Right cardiac atrium (tissue), 5 donors: ENCODE results near the gene CALML5. TPM values are rescaled to one million over a fixed set of nuclear protein-coding genes. Genes with fewer than 3 reads are reported as not detected.

Experiments
- ATAC-seq, 2 donors: fragments of 200-7000 bp; cut with Tn5 transposase; one replicate each; pipeline versions ENCODE4 v1.8.0 to v1.9.1; 2020; ENCODE audit warnings: moderate library complexity in 2 of 2, mild to moderate bottlenecking in 1 of 2
- DNase-seq, 3 donors: peaks; one replicate each; pipeline ENCODE4 v3.0.0-alpha.2; 2020
- H3K27ac ChIP-seq: one replicate; pipeline ENCODE4 v1.5.1; 2013; ENCODE audit warnings: mild to moderate bottlenecking, low read length, control low read depth, moderate library complexity
- H3K27me3 ChIP-seq: one replicate; pipeline ENCODE4 v1.6.1; 2013; ENCODE audit not compliant: control insufficient read depth, insufficient read depth
- H3K4me1 ChIP-seq: one replicate; pipeline ENCODE4 v1.6.1; 2013; ENCODE audit warnings: low read length; ENCODE audit not compliant: control insufficient read depth, insufficient read depth
- H3K4me3 ChIP-seq: one replicate; pipeline ENCODE4 v1.5.1; 2013; ENCODE audit warnings: low read length, control low read depth
- H3K9me3 ChIP-seq: one replicate; pipeline ENCODE4 v1.6.1; 2013; ENCODE audit warnings: low read length; ENCODE audit not compliant: control insufficient read depth
- WGBS: extraction: QIAGEN DNeasy Blood & Tissue Kit; methylation state at CpG from one replicate; pipeline ENCODE4 v1.1.7; 2013; 5-methylcytosine and 5-hydroxymethylcytosine counted together
- intact Hi-C, 4 donors: fragments of 100-400 bp; cut with DNase I; formaldehyde crosslinking; loops; one replicate each; pipeline versions ENCODE4 v1.11.0 to v1.14.0; 2022 to 2023
- polyA plus RNA-seq: library from polyadenylated mRNA; stranded (reverse); fragments of 200-250 nt; gene quantifications from one replicate; pipeline ENCODE4 v1.2.3, GENCODE V29; 2013
- total RNA-seq, 4 donors: library from RNA; stranded (reverse); fragmentation: NEBNext Ultra II Directional; extraction: Animal tissue kit (Norgen Biotek cat#: 25700); gene quantifications; one replicate each; pipeline ENCODE4 v1.2.1, GENCODE V29; 2021
- donor health status: healthy with polysubstance abuse.
- donor health status: DM: no; HTN: yes; CAD: no.
- donor health status: DM: no; HTN: no; CAD: no.
- donor health status: DM: no; HTN: yes; CAD: no; lungs with severe emphysema.
- donor health status: DM: yes; HTN: yes; CAD: no.

Gene CALML5
- total and polyA plus RNA-seq, 5 donors = not detected

- H3K4me3 ChIP-seq = no peak overlapping the region
- H3K4me1 ChIP-seq = no peaks in the 10 kb centered on the region
- 94% methylated on average over 10 of the region's 10 CpGs for WGBS
- H3K27ac ChIP-seq = no peak overlapping the region
- intact Hi-C loops = no loop called here
- DNase-seq (no peak), ATAC-seq (no peak)
- no peaks in the 10 kb centered on the region for H3K27me3 ChIP-seq
- no peaks in the 10 kb centered on the region for H3K9me3 ChIP-seq
Measured at GRCh38 chr10:5532307-5532605, 32.9 kb upstream of the CALML5 start.

- DNase-seq (no peak), ATAC-seq (no peak)
- intact Hi-C loops = no loop called here
- Histone ChIP-seq H3K9me3 (no peaks in the 10 kb centered on the region), H3K27ac (no peak overlapping the region), H3K27me3 (no peaks in the 10 kb centered on the region), H3K4me3 (no peak overlapping the region), H3K4me1 (no peaks in the 10 kb centered on the region)
- 69% methylated on average over 10 of the region's 10 CpGs for WGBS
Measured at GRCh38 chr10:5531558-5532306, 32.4 kb upstream of the CALML5 start.

GRCh38 chr10:5530846-5531557 lies 31.6 kb upstream of the CALML5 start:
- no peak overlapping the region for H3K27ac ChIP-seq
- no peaks in the 10 kb centered on the region for H3K27me3 ChIP-seq
- WGBS = 95% methylated on average over 16 of the region's 16 CpGs
- intact Hi-C loops = no loop called here
- H3K4me3 ChIP-seq = no peak overlapping the region
- no peak for DNase-seq
- ATAC-seq = no peak
- H3K4me1 ChIP-seq = no peaks in the 10 kb centered on the region
- H3K9me3 ChIP-seq = no peaks in the 10 kb centered on the region

- Histone ChIP-seq H3K27ac (no peak overlapping the region), H3K4me3 (no peak overlapping the region), H3K27me3 (no peaks in the 10 kb centered on the region), H3K9me3 (no peaks in the 10 kb centered on the region), H3K4me1 (no peaks in the 10 kb centered on the region)
- no peak for ATAC-seq
- WGBS = 95% methylated on average over 5 of the region's 5 CpGs
- no peak for DNase-seq
- intact Hi-C loops = no loop called here
Measured at GRCh38 chr10:5530412-5530806, 31.0 kb upstream of the CALML5 start.

- no peaks in the 10 kb centered on the region for H3K4me1 ChIP-seq
- no peak overlapping the region for H3K27ac ChIP-seq
- H3K27me3 ChIP-seq = no peaks in the 10 kb centered on the region
- WGBS = 78% methylated on average over 7 of the region's 7 CpGs
- no peaks in the 10 kb centered on the region for H3K9me3 ChIP-seq
- intact Hi-C loops = no loop called here
- no peak overlapping the region for H3K4me3 ChIP-seq
- ATAC-seq = no peak
- no peak for DNase-seq
Measured at GRCh38 chr10:5529702-5530411, 30.5 kb upstream of the CALML5 start.

GRCh38 chr10:5528989-5529701 lies 29.8 kb upstream of the CALML5 start:
- DNase-seq = no peak
- no peak overlapping the region for H3K27ac ChIP-seq
- no peaks in the 10 kb centered on the region for H3K27me3 ChIP-seq
- ATAC-seq = no peak
- no peak overlapping the region for H3K4me3 ChIP-seq
- intact Hi-C loops = no loop called here
- 90% methylated on average over 11 of the region's 11 CpGs for WGBS
- no peaks in the 10 kb centered on the region for H3K9me3 ChIP-seq
- no peaks in the 10 kb centered on the region for H3K4me1 ChIP-seq

GRCh38 chr10:5527332-5528200 lies 28.2 kb upstream of the CALML5 start:
- no peak for DNase-seq

GRCh38 chr10:5526691-5527331 lies 27.4 kb upstream of the CALML5 start:
- ATAC-seq = no peak
- no peak for DNase-seq
- no peaks in the 10 kb centered on the region for H3K27me3 ChIP-seq
- no peaks in the 10 kb centered on the region for H3K9me3 ChIP-seq
- H3K4me3 ChIP-seq = no peak overlapping the region
- H3K27ac ChIP-seq = no peak overlapping the region
- H3K4me1 ChIP-seq = no peaks in the 10 kb centered on the region
- WGBS = 87% methylated on average over 8 of the region's 8 CpGs
- intact Hi-C loops = no loop called here

More at GRCh38 chr10:5527332-5528200, 28.2 kb upstream of the CALML5 start:
- Histone ChIP-seq H3K27me3 (no peaks in the 10 kb centered on the region), H3K4me1 (no peaks in the 10 kb centered on the region), H3K9me3 (no peaks in the 10 kb centered on the region), H3K4me3 (no peak overlapping the region), H3K27ac (no peak overlapping the region)
- no peak for ATAC-seq
- intact Hi-C loops = no loop called here
- WGBS = 89% methylated on average over 10 of the region's 10 CpGs

- DNase-seq = no peak
- no peak for ATAC-seq
Measured at GRCh38 chr10:5525561-5526341, 26.4 kb upstream of the CALML5 start.

More at GRCh38 chr10:5525561-5526341, 26.4 kb upstream of the CALML5 start:
- no peak overlapping the region for H3K27ac ChIP-seq
- WGBS = 84% methylated on average over 34 of the region's 34 CpGs
- intact Hi-C loops = no loop called here
- H3K4me3 ChIP-seq = no peak overlapping the region
- H3K4me1 ChIP-seq = no peaks in the 10 kb centered on the region
- no peaks in the 10 kb centered on the region for H3K9me3 ChIP-seq
- H3K27me3 ChIP-seq = no peaks in the 10 kb centered on the region
